ENCODE data around the gene DPYD.

GRCh38 chr1:97913506-97914139 lies 7.2 kb downstream of the DPYD start:
- TF ChIP-seq POLR2A (IDR thresholded peaks at IDR 0.05; ENCODE audit: low read length) (no peak), GATA1 (IDR thresholded peaks at IDR 0.05; ENCODE audit: low read depth, low read length) (no peak)
